ENCODE results near the gene DUSP1. TPM values are rescaled to one million over a fixed set of nuclear protein-coding genes. Genes with fewer than 3 reads are reported as not detected.

The DUSP1 gene
- total and polyA plus RNA-seq, 9 of the 15 experiments (the other 6 are each of a cell fraction or from before 2014, with no cell fraction given): 2.1 to 14.2 (median 8.5) TPM

DNA sequence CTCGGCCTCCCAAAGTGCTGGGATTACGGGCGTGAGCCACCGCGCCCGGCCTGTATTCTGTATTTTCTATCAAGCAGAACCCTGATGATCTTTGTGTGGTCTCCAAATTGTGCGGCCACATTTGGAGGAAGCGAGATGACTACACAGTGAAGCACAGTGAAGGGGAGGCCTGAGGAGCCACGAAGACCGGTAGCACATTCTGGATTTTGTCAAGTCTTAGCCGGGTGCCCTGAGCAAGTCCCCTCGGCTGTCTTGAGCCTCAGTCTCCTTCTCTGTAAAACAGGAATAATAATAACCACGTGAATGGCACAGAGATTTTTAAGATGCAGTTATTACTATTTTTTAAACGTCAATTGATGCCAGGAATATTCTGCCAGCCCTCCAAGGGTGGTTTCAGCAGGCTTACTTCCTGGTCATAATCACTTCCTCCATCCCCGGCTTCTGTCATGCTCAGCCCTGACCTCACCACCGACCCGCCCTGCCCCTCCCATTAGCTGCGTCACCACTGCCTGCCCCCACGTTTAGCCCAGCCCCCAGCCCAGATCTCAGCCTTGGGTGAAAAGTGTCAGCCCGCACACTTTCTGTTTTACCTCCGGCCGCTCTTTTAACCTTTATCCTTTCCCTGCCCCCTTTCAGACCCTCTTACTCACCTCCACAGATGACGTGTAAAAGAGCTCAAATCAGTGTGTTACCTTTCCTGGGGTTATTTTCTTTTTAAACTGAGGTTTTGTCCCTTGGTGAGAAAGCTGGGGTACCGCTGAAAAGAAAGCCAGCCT lies 36.1 kb upstream of the DUSP1 start (continued):
- no peak for TF ChIP-seq ZC3H8 (IDR thresholded peaks at IDR 0.05)
- TF ChIP-seq, protein P1, sequence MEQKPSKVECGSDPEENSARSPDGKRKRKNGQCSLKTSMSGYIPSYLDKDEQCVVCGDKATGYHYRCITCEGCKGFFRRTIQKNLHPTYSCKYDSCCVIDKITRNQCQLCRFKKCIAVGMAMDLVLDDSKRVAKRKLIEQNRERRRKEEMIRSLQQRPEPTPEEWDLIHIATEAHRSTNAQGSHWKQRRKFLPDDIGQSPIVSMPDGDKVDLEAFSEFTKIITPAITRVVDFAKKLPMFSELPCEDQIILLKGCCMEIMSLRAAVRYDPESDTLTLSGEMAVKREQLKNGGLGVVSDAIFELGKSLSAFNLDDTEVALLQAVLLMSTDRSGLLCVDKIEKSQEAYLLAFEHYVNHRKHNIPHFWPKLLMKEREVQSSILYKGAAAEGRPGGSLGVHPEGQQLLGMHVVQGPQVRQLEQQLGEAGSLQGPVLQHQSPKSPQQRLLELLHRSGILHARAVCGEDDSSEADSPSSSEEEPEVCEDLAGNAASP (IDR thresholded peaks at IDR 0.05): no peak
- peak; percentile 76 for TF ChIP-seq JUN (IDR thresholded peaks at IDR 0.05; ENCODE audit: borderline replicate concordance, low read depth, low read length)
- TF ChIP-seq JUN (CRISPR knock-in tag; IDR thresholded peaks at IDR 0.05; ENCODE audit: borderline replicate concordance): no peak
- TF ChIP-seq, protein P2, sequence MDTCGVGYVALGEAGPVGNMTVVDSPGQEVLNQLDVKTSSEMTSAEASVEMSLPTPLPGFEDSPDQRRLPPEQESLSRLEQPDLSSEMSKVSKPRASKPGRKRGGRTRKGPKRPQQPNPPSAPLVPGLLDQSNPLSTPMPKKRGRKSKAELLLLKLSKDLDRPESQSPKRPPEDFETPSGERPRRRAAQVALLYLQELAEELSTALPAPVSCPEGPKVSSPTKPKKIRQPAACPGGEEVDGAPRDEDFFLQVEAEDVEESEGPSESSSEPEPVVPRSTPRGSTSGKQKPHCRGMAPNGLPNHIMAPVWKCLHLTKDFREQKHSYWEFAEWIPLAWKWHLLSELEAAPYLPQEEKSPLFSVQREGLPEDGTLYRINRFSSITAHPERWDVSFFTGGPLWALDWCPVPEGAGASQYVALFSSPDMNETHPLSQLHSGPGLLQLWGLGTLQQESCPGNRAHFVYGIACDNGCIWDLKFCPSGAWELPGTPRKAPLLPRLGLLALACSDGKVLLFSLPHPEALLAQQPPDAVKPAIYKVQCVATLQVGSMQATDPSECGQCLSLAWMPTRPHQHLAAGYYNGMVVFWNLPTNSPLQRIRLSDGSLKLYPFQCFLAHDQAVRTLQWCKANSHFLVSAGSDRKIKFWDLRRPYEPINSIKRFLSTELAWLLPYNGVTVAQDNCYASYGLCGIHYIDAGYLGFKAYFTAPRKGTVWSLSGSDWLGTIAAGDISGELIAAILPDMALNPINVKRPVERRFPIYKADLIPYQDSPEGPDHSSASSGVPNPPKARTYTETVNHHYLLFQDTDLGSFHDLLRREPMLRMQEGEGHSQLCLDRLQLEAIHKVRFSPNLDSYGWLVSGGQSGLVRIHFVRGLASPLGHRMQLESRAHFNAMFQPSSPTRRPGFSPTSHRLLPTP (IDR thresholded peaks at IDR 0.05; ENCODE audit: borderline replicate concordance, extremely low read depth, insufficient read length): no peak
- peak; percentile 60; the same call in 1 of the 2 replicates for TF ChIP-seq PHB (CRISPR knock-in tag; IDR thresholded peaks at IDR 0.05)
- TF ChIP-seq, protein P3, sequence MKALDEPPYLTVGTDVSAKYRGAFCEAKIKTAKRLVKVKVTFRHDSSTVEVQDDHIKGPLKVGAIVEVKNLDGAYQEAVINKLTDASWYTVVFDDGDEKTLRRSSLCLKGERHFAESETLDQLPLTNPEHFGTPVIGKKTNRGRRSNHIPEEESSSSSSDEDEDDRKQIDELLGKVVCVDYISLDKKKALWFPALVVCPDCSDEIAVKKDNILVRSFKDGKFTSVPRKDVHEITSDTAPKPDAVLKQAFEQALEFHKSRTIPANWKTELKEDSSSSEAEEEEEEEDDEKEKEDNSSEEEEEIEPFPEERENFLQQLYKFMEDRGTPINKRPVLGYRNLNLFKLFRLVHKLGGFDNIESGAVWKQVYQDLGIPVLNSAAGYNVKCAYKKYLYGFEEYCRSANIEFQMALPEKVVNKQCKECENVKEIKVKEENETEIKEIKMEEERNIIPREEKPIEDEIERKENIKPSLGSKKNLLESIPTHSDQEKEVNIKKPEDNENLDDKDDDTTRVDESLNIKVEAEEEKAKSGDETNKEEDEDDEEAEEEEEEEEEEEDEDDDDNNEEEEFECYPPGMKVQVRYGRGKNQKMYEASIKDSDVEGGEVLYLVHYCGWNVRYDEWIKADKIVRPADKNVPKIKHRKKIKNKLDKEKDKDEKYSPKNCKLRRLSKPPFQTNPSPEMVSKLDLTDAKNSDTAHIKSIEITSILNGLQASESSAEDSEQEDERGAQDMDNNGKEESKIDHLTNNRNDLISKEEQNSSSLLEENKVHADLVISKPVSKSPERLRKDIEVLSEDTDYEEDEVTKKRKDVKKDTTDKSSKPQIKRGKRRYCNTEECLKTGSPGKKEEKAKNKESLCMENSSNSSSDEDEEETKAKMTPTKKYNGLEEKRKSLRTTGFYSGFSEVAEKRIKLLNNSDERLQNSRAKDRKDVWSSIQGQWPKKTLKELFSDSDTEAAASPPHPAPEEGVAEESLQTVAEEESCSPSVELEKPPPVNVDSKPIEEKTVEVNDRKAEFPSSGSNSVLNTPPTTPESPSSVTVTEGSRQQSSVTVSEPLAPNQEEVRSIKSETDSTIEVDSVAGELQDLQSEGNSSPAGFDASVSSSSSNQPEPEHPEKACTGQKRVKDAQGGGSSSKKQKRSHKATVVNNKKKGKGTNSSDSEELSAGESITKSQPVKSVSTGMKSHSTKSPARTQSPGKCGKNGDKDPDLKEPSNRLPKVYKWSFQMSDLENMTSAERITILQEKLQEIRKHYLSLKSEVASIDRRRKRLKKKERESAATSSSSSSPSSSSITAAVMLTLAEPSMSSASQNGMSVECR (CRISPR knock-in tag; IDR thresholded peaks at IDR 0.05): no peak
- no peak for TF ChIP-seq ZC3H11A (IDR thresholded peaks at IDR 0.05; ENCODE audit: low read depth, low read length)
- peak; percentile 62 for TF ChIP-seq MYC (IDR thresholded peaks at IDR 0.05; ENCODE audit: low read depth, low read length)
- TF ChIP-seq MYC (CRISPR knock-in tag; IDR thresholded peaks at IDR 0.05; ENCODE audit: borderline replicate concordance, low read depth): no peak
- TF ChIP-seq, protein P4, sequence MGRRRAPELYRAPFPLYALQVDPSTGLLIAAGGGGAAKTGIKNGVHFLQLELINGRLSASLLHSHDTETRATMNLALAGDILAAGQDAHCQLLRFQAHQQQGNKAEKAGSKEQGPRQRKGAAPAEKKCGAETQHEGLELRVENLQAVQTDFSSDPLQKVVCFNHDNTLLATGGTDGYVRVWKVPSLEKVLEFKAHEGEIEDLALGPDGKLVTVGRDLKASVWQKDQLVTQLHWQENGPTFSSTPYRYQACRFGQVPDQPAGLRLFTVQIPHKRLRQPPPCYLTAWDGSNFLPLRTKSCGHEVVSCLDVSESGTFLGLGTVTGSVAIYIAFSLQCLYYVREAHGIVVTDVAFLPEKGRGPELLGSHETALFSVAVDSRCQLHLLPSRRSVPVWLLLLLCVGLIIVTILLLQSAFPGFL (CRISPR knock-in tag; IDR thresholded peaks at IDR 0.05): no peak
- TF ChIP-seq, protein P5, sequence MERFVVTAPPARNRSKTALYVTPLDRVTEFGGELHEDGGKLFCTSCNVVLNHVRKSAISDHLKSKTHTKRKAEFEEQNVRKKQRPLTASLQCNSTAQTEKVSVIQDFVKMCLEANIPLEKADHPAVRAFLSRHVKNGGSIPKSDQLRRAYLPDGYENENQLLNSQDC (CRISPR knock-in tag; IDR thresholded peaks at IDR 0.05): no peak
- peak; percentile 27; the same call in 1 of the 2 replicates for TF ChIP-seq SMARCA4 (IDR thresholded peaks at IDR 0.05)
- no peak for TF ChIP-seq NFIX (CRISPR knock-in tag; IDR thresholded peaks at IDR 0.05; ENCODE audit: low read depth)
- TF ChIP-seq CTBP1 (IDR thresholded peaks at IDR 0.05; ENCODE audit: borderline replicate concordance): no peak; the same call in 1 of the 2 replicates
- TF ChIP-seq NFYB (IDR thresholded peaks at IDR 0.05; ENCODE audit: extremely low read depth, insufficient read length): no peak
- TF ChIP-seq CBX5 (IDR thresholded peaks at IDR 0.05; ENCODE audit: borderline replicate concordance, low read depth): no peak
- no peak for TF ChIP-seq IFI16 (CRISPR knock-in tag; IDR thresholded peaks at IDR 0.05)
- TF ChIP-seq ATF7 (IDR thresholded peaks at IDR 0.05): peak; percentile 89
